HCT116 (cell line): ENCODE data around the gene SLC25A47. TPM values are rescaled to one million over a fixed set of nuclear protein-coding genes. Genes with fewer than 3 reads are reported as not detected.

Experiments used
- ATAC-seq: fragments of 200-7000 bp; cut with Tn5 transposase; 2 replicates; pipeline ENCODE4 v1.9.1; 2020; ENCODE audit warnings: mild to moderate bottlenecking, moderate library complexity
- BruUV-seq: library from RNA; stranded (reverse); fragments of 400-500 nt; replicated peaks from 2 replicates; lab custom pipeline; 2021; lab: Mats Ljungman, UMichigan
- CTCF ChIA-PET: fragments of 300-600 bp; sonication (Branson Sonifier 250); formaldehyde crosslinking; loops from one replicate; lab custom pipeline; 2021; ENCODE audit warnings: antibody characterized with exemption; lab: Charles Lee
- POLR2A ChIA-PET: fragments of 300-600, 350-600 bp; sonication (Branson Sonifier 250); formaldehyde crosslinking; loops from one replicate; lab custom pipeline; 2021; ENCODE audit warnings: antibody characterized with exemption; lab: Charles Lee
- RAD21 ChIA-PET, 2 experiments: fragments of 300-600 bp; sonication (Branson Sonifier 250); formaldehyde crosslinking; loops; one replicate each; lab custom pipeline; 2023; ENCODE audit warnings: low total read pairs in 2 of 2; ENCODE audit not compliant: uncharacterized antibody in 2 of 2, unreplicated experiment in 2 of 2, low non-redundant PET in 1 of 2; lab: Charles Lee
- DNase-seq: peaks from one replicate; pipeline ENCODE4 v3.0.0-alpha.2; 2010; ENCODE audit warnings: low read depth, low spot score
- H2AFZ ChIP-seq: fragments of 200-600 bp; shearing (Covaris generic), sonication (generic); 2 replicates; pipeline ENCODE4 v1.6.1; 2017; ENCODE audit warnings: low read depth, mixed run types, mixed read lengths, antibody characterized with exemption, low read length; ENCODE audit not compliant: poor library complexity, severe bottlenecking
- H3K27ac ChIP-seq: 2 replicates; pipeline ENCODE4 v1.5.1; 2012; ENCODE audit warnings: low read depth, low read length
- H3K27me3 ChIP-seq: fragments of 200-600 bp; sonication (generic); 2 replicates; pipeline ENCODE4 v1.6.1; 2016; ENCODE audit warnings: mixed run types, low read length, mixed read lengths; ENCODE audit not compliant: insufficient read depth
- H3K36me3 ChIP-seq, 2 experiments: fragments of 200-500 bp in 1 of 2; fragments of 200-600 bp in 1 of 2; sonication (Bioruptor generic) in 1 of 2; sonication (generic) in 1 of 2; 2 replicates each; pipeline versions ENCODE4 v1.5.1 to v1.6.1; 2014 to 2016; ENCODE audit warnings: low read length in 2 of 2, inconsistent platforms in 1 of 2, mixed read lengths in 1 of 2, mixed run types in 1 of 2; ENCODE audit not compliant: insufficient read depth in 2 of 2, control insufficient read depth in 1 of 2
- H3K4me1 ChIP-seq, 2 experiments: fragments of 200-600 bp in 1 of 2; sonication (generic) in 1 of 2; 2 replicates each; pipeline versions ENCODE4 v1.5.1 to v1.6.1; 2012 to 2017; ENCODE audit warnings: low read length in 2 of 2, inconsistent platforms in 1 of 2, mild to moderate bottlenecking in 1 of 2, mixed read lengths in 1 of 2, mixed run types in 1 of 2, moderate library complexity in 1 of 2; ENCODE audit not compliant: insufficient read depth in 2 of 2, control insufficient read depth in 1 of 2
- H3K4me2 ChIP-seq: fragments of 200-600 bp; sonication (generic); 2 replicates; pipeline ENCODE4 v1.6.1; 2017; ENCODE audit warnings: mixed run types, low read length, mixed read lengths
- H3K4me3 ChIP-seq, 2 experiments: fragments of 200-600 bp in 1 of 2; sonication (generic) in 1 of 2; replicated peaks in 1 of 2; 2 replicates each; pipeline ENCODE4 v1.5.1; 2011 to 2016; ENCODE audit warnings: low read length in 2 of 2, control low read depth in 1 of 2, low read depth in 1 of 2, mild to moderate bottlenecking in 1 of 2, mixed read lengths in 1 of 2, mixed run types in 1 of 2
- H3K79me2 ChIP-seq: fragments of 200-600 bp; sonication (generic); 2 replicates; pipeline ENCODE4 v1.6.1; 2017; ENCODE audit warnings: mild to moderate bottlenecking, mixed run types, low read length, moderate library complexity, mixed read lengths; ENCODE audit not compliant: insufficient read depth
- H3K9ac ChIP-seq: fragments of 200-600 bp; sonication (generic); 2 replicates; pipeline ENCODE4 v1.6.1; 2016; ENCODE audit warnings: low read length, mixed read lengths
- H3K9me2 ChIP-seq: fragments of 200-600 bp; sonication (generic), shearing (Covaris generic); 2 replicates; pipeline ENCODE4 v1.6.1; 2017; ENCODE audit warnings: mixed run types, mild to moderate bottlenecking, moderate library complexity; ENCODE audit not compliant: insufficient read depth
- H3K9me3 ChIP-seq, 2 experiments: fragments of 200-500 bp in 1 of 2; fragments of 200-600 bp in 1 of 2; sonication (Bioruptor generic) in 1 of 2; sonication (generic) in 1 of 2; 2 replicates each; pipeline ENCODE4 v1.6.1; 2014 to 2017; ENCODE audit warnings: low read length in 2 of 2, mixed read lengths in 2 of 2, inconsistent platforms in 1 of 2, low read depth in 1 of 2, mild to moderate bottlenecking in 1 of 2, mixed run types in 1 of 2, moderate library complexity in 1 of 2; ENCODE audit not compliant: control insufficient read depth in 1 of 2, insufficient read depth in 1 of 2
- H4K20me1 ChIP-seq: fragments of 200-600 bp; sonication (generic), shearing (Covaris generic); 2 replicates; pipeline ENCODE4 v1.6.1; 2017; ENCODE audit warnings: mixed run types, mild to moderate bottlenecking, moderate library complexity; ENCODE audit not compliant: insufficient read depth
- CBX3 ChIP-seq: IDR thresholded peaks from 2 replicates; pipeline ENCODE4 v1.6.1; 2012; ENCODE audit warnings: low read depth
- CEBPB ChIP-seq: IDR thresholded peaks from 2 replicates; pipeline ENCODE4 v1.6.1; 2012; ENCODE audit warnings: low read depth
- CTCF ChIP-seq, 3 experiments: fragments of 200-600 bp in 1 of 3; sonication (generic) in 1 of 3; IDR thresholded peaks in 2 of 3; conservative IDR thresholded peaks in 1 of 3; 2 replicates each; pipeline ENCODE4 v1.5.1; 2012 to 2017; ENCODE audit warnings: low read depth in 2 of 3, low read length in 2 of 3, antibody characterized with exemption in 1 of 3, borderline replicate concordance in 1 of 3, control low read depth in 1 of 3, mild to moderate bottlenecking in 1 of 3, mixed read lengths in 1 of 3, mixed run types in 1 of 3, moderate library complexity in 1 of 3; ENCODE audit not compliant: insufficient read depth in 1 of 3
- EGR1 ChIP-seq: IDR thresholded peaks from 2 replicates; pipeline ENCODE4 v1.6.1; 2012; ENCODE audit warnings: low read depth
- EZH2 ChIP-seq: fragments of 200-600 bp; sonication (generic); IDR thresholded peaks from 2 replicates; pipeline ENCODE4 v1.6.1; 2017; ENCODE audit warnings: antibody characterized with exemption, mixed run types
- FOSL1 ChIP-seq: IDR thresholded peaks from 2 replicates; pipeline ENCODE4 v1.6.1; 2012; ENCODE audit warnings: low read depth
- JUND ChIP-seq: IDR thresholded peaks from 2 replicates; pipeline ENCODE4 v1.6.1; 2012
- MAX ChIP-seq: IDR thresholded peaks from 2 replicates; pipeline ENCODE4 v1.6.1; 2012
- POLR2A ChIP-seq: IDR thresholded peaks from 2 replicates; pipeline ENCODE4 v1.7.0; 2011; ENCODE audit warnings: borderline replicate concordance; ENCODE audit not compliant: insufficient read depth, insufficient read length; ENCODE audit errors: extremely low read depth
- RAD21 ChIP-seq: IDR thresholded peaks from 2 replicates; pipeline ENCODE4 v1.6.1; 2012; ENCODE audit warnings: low read depth, mild to moderate bottlenecking
- REST ChIP-seq: IDR thresholded peaks from 2 replicates; pipeline ENCODE4 v1.6.1; 2012; ENCODE audit warnings: low read depth
- SP1 ChIP-seq: IDR thresholded peaks from 2 replicates; pipeline ENCODE4 v1.6.1; 2012; ENCODE audit warnings: low read depth
- SRF ChIP-seq: IDR thresholded peaks from 2 replicates; pipeline ENCODE4 v1.6.1; 2012; ENCODE audit warnings: low read depth
- TCF7L2 ChIP-seq: IDR thresholded peaks from 2 replicates; pipeline ENCODE4 v1.7.0; 2011; ENCODE audit warnings: borderline replicate concordance, inconsistent platforms; ENCODE audit not compliant: insufficient read depth, insufficient read length; ENCODE audit errors: extremely low read depth
- intact Hi-C: fragments of 100-400 bp; cut with micrococcal nuclease; formaldehyde crosslinking; loops from 2 replicates; pipeline ENCODE4 v1.10.0; 2022
- total RNA-seq: library from RNA; stranded (reverse); gene quantifications from one replicate; pipeline ENCODE4 v1.2.1, GENCODE V29; 2021; ENCODE audit not compliant: unreplicated experiment

Gene SLC25A47
- total RNA-seq, 1 experiment from 2014 or later = 0.17 TPM

- Histone ChIP-seq H3K27me3 (no peaks in the 10 kb centered on the region), H3K27ac (no peak overlapping the region), H3K9me3 (no peaks in the 10 kb centered on the region), H4K20me1 (no peaks in the 10 kb centered on the region), H3K4me3 (no peak overlapping the region), H3K4me1 (no peaks in the 10 kb centered on the region), H3K36me3 (peaks cover 7 to 13% of the 10 kb centered on the region in 2 experiments; a peak in 3 of 4 replicates), H3K4me2 (no peak overlapping the region), H2AFZ (no peak overlapping the region), H3K79me2 (no peaks in the 10 kb centered on the region), H3K9ac (no peak overlapping the region), H3K9me2 (no peaks in the 10 kb centered on the region)
- intact Hi-C loops = no loop called here
- RAD21 ChIA-PET = no interaction called here
- no TSS peak for BruUV-seq
- POLR2A ChIA-PET = no interaction called here
- TF ChIP-seq TCF7L2 (no peak), JUND (no peak), MAX (no peak), SRF (no peak)
- CTCF ChIA-PET = no interaction called here
- ATAC-seq (no peak), DNase-seq (no peak)
Measured at GRCh38 chr14:100365741-100366140, 42.6 kb downstream of the SLC25A47 start.

GRCh38 chr14:100369019-100369418 lies 45.9 kb downstream of the SLC25A47 start:
- ChIA-PET POLR2A (interaction anchor here (0.7 kb wide), 1 partner anchor 333 kb away, joined by 5 read pairs; no protein-coding TSS in a partner anchor), CTCF (no interaction called here), RAD21 (no interaction called here)
- Histone ChIP-seq H4K20me1 (no peaks in the 10 kb centered on the region), H3K9me3 (no peaks in the 10 kb centered on the region), H2AFZ (no peak overlapping the region), H3K79me2 (peaks cover 8% of the 10 kb centered on the region), H3K9me2 (no peaks in the 10 kb centered on the region), H3K27ac (no peak overlapping the region), H3K4me2 (no peak overlapping the region), H3K4me3 (no peak overlapping the region), H3K27me3 (no peaks in the 10 kb centered on the region), H3K4me1 (no peaks in the 10 kb centered on the region), H3K36me3 (peaks cover 0 to 8% of the 10 kb centered on the region in 2 experiments; a peak in 3 of 4 replicates), H3K9ac (no peak overlapping the region)
- no peak for DNase-seq
- TF ChIP-seq CBX3 (no peak), SP1 (no peak), RAD21 (no peak), CEBPB (no peak), REST (no peak), EZH2 (no peak), EGR1 (no peak), POLR2A (no peak), FOSL1 (no peak), CTCF (IDR thresholded peaks at IDR 0.05 in 2 of 3, conservative IDR thresholded peaks at IDR 0.05 in 1 of 3; ENCODE audit: borderline replicate concordance in 1 of 3, insufficient read depth in 1 of 3, low read depth in 2 of 3, low read length in 2 of 3) (no peak)
- BruUV-seq = no TSS peak
- intact Hi-C loops = no loop called here
- ATAC-seq = no peak
